GM19193 (cell line): ENCODE data around the gene MPDZ.

Experiments
- POLR2A ChIP-seq: IDR thresholded peaks from 4 replicates; pipeline ENCODE4 v1.6.1; 2011; ENCODE audit not compliant: insufficient read depth, insufficient read length; ENCODE audit errors: extremely low read depth

The MPDZ gene

DNA sequence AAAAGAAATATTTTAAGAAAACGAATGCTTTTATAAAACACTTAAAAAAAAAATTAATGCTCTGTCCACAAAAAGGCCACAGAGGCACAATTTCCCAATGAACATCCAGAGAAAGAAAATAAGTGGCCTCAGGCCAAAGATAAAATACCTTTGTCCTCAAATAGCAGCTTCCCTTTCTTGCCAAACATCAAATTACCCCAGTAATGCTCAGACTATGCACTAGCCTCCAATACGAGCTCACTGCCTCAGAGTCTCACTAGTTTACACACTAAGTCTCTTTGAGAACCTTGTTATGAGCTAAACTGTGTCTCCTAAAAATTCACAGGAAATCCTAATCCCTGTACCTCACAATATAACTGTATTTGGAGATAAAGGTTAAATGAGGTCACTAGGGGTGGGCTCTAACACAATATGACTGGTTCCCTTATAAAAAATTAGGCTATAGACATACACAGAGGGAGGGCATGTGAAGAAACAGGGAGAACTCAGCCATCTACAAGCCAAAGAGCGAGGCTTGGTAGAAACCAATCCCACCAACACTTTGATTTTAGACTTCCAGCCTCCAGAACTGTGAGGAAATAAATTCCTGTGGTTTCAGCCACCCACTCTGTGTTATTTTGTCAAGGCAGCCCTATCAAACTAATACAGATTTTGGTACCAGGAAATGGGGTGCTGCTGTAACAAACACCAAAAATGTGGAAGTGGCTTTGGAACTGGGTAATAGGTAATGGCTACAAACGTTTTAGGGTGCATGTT is 4.4 kb downstream of the MPDZ start:
- TF ChIP-seq POLR2A = no peak

- TF ChIP-seq POLR2A = no peak
Measured at GRCh38 chr9:13270734-13271133, 8.8 kb downstream of the MPDZ start.

GRCh38 chr9:13269589-13270452 is 9.7 kb downstream of the MPDZ start:
- no peak for TF ChIP-seq POLR2A

GRCh38 chr9:13268469-13268868 is 11.0 kb downstream of the MPDZ start:
- no peak for TF ChIP-seq POLR2A

- no peak for TF ChIP-seq POLR2A
Measured at GRCh38 chr9:13267743-13268142, 11.7 kb downstream of the MPDZ start.

DNA sequence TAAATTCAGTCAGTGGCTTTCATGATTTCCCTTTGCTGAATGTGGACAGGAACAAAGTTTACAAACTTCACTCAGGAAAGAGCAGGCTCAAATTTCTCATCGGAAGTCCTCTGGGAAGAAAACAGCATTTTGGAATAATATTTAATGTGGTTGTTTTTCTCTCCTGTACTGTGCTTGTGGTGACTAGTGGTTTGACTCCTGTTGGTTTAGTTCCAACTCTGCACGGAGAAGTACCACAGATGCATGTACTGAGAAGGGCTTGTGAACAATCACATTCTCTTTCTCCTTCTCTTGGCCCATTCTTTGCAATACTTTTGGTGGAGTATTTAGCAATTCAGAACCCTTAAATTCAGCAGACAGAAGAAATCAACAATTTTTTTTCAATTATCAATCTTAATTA is 13.3 kb downstream of the MPDZ start:
- no peak for TF ChIP-seq POLR2A

- TF ChIP-seq POLR2A = no peak
Measured at GRCh38 chr9:13264788-13265187, 14.7 kb downstream of the MPDZ start.

DNA sequence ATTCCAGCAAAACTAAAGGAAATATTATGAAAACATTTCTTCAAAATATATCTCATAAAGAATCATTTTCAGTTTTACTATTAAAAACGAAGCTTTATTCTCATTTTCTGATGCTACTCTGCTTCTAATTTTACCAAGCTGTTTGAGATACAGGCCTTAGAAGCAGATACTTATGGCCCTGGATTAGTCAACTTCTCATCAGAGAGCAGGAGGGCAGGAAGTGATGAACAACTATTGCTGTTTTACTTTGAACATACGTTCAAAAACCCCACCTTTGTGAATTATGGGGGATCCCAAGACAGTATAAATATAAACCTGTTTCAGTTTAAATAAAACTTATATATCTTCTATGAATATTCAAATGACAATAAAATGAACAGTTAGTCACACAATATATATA is 16.0 kb downstream of the MPDZ start:
- no peak for TF ChIP-seq POLR2A

DNA sequence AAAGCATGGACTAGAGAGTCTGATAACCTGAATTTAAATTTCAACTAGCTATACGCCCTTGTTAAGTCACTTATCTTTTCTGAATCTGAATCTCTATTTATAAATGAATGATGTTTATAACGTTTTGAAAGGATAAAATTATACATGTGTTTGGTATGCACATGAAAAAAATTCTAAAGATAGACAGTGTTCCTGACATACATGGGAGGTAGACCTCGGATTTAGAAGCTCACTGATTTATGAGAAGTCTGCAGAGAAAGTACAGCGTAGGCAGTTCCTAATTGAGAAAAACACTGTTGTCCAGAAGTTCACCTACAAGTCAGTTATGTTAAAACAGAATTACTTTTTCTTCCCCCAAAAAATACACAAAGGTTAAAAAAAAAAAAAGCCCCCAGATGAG is 26.6 kb downstream of the MPDZ start:
- TF ChIP-seq POLR2A = no peak

GRCh38 chr9:13244181-13244580 is 35.3 kb downstream of the MPDZ start:
- no peak for TF ChIP-seq POLR2A

GRCh38 chr9:13241283-13241682 is 38.2 kb downstream of the MPDZ start:
- TF ChIP-seq POLR2A = no peak

DNA sequence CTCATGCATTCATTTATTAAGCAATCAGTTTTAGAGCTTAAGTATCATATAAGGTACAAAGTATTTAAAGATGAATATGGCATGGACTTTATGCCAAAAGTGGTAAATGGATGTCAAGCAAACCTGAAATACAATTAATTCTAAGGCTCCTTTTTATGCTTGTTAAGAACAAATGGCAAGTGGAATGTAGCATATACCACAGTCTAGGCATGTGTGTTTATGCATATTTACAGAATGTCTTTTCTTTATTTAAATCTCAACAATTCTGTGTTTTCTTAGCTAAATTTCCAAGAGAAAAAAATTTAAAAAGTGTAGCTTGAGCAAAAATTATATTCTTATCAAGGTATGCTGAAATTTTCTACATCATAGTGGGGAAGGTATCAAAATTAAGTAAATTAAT is 39.8 kb downstream of the MPDZ start:
- no peak for TF ChIP-seq POLR2A

- no peak for TF ChIP-seq POLR2A
Measured at GRCh38 chr9:13239208-13239607, 40.3 kb downstream of the MPDZ start.

DNA sequence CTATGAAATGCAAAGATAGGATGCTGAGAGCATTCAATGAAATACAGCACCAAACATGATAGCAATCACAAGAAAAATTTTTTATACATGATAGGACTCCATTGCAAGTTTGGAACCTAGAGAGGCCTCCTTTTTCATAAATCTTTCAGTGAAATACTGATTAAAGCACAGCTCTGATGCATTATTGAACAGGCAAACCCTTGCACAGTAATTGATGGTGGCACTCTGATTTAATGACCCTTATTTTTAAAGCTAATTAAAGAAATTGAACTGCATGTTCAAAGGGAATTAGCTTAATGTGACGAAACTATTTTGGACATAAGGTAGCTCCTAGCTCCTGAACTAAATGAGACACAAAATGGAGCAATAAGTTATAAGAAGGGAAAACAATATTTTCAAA is 44.6 kb downstream of the MPDZ start:
- no peak for TF ChIP-seq POLR2A

- TF ChIP-seq POLR2A = no peak
Measured at GRCh38 chr9:13228431-13228830, 51.1 kb downstream of the MPDZ start.

- TF ChIP-seq POLR2A = no peak
Measured at GRCh38 chr9:13224366-13224765, 55.1 kb downstream of the MPDZ start.
